UCSD-AML1 (cell line): Measurements from ENCODE around the gene OR2G2.

Experiments
- DNase-seq: peaks from one replicate; lab custom pipeline; 2025; ENCODE audit not compliant: unreplicated experiment; lab: John Stamatoyannopoulos, UW

The OR2G2 gene, protein sequence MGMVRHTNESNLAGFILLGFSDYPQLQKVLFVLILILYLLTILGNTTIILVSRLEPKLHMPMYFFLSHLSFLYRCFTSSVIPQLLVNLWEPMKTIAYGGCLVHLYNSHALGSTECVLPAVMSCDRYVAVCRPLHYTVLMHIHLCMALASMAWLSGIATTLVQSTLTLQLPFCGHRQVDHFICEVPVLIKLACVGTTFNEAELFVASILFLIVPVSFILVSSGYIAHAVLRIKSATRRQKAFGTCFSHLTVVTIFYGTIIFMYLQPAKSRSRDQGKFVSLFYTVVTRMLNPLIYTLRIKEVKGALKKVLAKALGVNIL

DNA sequence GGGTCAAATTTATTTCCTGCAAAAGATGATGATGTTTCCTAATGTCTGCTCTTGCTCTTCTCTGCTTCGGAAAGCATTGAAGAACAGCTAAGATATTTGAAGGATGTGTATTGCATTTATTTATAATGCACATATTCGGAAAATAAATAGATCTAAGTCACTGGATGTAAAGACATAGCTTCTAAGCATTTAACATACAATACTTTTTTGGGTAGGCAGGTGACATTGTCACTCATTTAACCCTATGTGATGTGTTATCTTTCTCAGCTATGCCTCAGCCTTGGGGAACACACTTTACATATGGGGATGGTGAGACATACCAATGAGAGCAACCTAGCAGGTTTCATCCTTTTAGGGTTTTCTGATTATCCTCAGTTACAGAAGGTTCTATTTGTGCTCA lies at the start of gene OR2G2:
Gene OR2G2 (plus strand): TSS at position 301 of the 400 bp plus-strand sequence. CDS start 0 bp downstream, at position 301.
- DNase-seq, result no peak

DNA sequence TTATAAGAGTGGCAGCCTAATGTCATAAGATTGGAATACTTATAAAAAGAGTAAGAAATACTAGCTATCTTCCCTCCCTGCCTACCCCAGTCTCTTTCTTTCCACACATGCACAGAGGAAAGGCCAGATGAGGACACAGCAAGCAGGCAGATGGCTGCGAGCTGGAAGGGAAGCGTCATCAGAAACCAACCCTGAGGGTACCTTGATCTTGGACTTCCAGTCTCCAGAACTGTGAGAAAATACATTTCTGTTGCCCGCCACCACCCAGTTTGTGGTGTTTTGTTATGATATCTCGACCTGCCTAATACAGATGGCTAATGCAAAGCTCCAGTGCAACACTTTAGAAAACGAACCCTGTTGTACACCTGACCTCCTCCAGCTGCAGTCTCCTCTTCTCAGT lies 49.6 kb upstream of the OR2G2 start:
- no peak for DNase-seq

DNA sequence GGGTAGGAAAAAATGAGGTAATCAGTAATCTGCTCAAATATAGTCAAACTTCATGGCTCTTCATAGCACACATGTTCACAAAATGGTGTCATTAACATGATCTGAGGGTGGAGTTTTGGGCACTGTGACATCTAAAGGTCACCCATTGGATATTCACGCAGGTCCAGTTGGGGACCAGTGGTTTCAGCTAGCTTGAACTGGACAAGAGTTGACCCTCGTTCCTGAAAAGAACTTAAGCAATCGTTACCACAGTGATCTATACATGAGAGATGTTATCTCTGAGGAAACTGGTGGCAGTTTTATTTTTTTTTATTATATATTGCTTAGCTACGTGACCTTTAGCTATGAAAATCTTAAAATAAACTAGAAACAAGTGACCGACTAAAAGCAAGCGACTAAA lies 48.9 kb upstream of the OR2G2 start:
- no peak for DNase-seq

DNA sequence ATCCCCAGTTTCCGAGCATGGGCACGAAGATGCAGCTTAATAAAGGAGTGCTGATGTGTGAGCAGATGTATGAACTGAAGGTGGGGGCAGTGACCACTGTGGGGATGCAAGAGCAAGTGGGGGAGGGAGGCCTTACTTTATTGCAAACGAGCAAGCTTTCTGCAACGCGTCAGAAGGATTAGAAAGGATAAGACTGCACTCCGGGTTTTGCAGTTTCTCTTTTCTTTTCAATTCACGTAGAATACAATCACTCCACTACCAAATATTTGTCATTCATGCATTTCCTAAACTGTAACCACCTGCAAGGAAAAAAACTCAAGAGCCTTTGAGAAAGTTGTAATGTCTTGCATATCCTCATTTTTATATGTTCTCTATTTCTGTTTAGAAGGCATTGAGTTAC lies 47.6 kb upstream of the OR2G2 start:
- DNase-seq, result no peak

DNA sequence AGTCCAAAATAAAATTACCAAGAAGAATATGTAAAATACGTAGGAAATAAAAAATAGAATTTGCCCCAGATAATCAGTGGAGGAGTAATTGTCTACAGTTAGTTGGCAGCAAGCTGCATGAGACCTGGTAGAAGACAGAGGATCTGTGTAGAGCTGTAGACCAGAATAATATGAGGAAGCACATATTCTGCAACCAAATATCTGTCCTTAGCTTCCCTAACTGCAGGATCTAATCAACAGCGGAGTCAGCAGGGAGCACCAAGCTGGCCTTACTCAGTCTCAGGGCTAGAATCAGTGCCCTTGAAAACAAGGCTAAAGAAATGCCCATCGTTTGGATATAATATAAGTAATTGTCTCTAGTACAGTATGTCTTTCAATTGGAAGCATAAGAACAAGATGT lies 45.3 kb upstream of the OR2G2 start:
- DNase-seq, result no peak

DNA sequence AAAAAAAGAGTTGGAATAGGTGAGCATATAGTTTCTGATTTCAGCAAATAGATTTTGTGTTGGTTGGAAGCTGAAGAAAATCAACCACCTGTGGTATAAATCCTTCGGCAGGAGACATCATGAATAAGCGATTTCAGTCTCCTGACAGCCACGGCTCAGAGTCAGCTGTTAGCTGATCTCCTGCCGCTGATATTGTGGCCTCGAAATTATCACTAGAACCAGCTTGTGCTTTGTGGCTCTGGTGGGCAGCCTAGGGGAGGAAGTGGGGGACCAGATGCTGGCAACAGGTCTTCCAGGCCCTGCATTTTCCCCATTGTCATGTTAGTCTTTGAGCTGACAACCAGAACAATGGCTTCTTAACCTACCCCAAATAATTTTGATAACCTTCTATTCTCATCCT lies 40.1 kb upstream of the OR2G2 start:
- DNase-seq, result peak; percentile 81

DNA sequence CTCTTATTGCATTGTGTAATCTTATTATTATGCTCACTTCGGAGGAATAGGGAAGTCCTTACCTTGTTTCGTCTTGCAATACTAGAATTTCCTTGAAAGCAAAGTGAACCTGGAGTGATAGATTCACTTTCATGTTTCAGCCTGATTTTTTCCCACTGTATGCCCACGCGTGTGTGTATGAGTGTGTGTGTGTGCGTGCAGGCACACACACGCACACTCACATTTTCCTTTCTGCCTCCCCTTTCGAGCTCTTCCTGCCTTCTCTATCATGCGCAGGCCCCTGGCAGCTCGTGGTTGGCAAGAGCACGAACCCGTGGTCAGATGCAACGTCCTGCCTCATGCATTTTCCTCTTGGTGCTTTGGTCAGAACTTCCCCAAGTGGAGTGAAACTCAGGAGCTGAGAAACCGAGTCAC lies 39.4 kb upstream of the OR2G2 start, which contains the start of gene GCSAML:
Gene GCSAML (plus strand): TSS at position 366 of the 414 bp plus-strand sequence. CDS start 58 bp downstream, outside the sequence.
- DNase-seq, result peak; percentile 85

DNA sequence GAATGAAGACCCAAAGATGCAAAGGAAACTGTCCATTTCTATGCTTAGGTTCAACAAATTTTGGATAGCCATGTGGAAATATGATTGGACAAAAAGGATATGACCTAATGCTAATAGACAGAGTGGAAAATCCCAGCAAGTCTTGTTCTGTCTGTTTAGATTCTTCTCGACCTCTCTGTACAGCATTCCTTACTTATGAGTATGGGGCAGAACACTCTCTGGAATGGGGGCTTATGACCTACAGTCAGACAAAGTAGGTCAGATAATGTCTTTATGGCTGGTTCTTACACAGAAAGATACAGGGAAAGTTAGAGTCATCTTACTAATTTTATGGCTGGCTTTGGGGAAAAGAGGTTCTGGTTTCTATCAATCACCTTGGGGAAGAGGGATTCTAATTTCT lies 36.4 kb upstream of the OR2G2 start:
- DNase-seq, result no peak

DNA sequence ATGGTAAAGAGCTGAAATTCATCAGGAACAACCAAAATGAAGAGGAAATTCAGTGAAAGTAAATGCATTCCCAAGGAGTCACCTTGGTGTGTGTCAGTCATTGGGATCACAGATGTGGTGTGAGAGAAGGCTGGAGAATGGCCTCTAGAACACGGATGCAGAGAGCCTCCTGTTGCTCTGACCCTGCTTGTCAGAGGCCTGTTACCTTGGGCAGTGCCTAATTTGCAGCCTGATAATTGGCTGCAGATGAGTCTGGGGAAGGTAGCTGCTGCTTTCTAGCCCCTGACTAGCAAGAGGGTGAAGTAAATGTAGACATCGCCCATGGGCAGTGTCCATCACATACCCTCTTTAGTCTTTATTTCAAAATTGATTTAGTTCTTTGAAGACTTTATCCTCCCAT lies 35.9 kb upstream of the OR2G2 start:
- no peak for DNase-seq

DNA sequence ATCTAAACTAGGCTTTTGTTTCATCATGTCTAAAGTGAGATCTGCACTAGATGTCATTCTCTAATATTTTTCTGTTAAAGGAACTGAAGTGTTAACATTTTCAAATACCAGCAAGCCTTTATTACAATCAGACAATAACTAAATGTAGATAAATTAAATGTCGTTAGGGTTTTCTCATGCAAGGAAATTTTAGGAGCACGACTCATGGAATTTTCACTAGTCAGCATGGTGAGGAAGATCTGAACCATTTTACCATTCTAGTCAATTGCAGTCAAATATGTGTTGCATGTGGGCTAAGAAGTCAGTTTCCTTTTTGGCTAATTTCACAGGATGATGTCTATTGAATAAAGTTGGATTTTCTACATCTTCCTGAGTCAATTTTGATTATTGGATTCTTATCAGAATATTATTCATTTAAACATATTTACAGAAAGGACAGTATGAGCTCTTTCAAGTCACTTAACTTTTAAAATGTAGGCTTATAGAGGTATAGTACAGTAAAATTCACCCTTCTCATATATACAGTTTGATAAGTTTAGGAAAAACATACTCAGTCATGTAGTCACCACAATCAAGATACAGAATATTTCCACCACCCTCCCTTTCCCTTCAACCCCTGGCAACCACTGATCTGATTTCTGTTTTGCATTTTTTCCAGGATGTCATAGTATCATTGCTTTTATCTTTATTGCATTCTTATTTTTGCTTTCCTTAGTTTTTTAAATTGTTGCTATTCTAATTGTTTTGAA lies 30.1 kb upstream of the OR2G2 start:
- no peak for DNase-seq

DNA sequence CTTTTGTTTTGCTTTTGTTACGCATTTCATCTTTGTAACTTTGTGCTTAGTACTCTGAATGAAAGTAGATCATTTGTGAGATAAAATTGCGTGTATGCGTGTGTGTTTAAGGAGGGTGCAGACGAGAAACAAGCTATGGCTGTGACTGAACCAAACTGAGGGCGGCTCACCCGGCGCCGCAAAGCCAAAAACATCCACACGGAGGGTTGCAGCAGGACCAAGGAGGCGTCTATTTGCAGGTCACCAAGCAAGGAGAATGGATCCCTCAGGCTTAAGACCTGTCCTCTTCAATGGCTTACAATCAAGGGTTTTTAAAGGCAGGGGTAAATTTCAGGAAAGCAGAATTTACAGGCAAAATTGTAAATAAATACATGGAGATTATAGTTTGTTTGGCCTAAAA lies 26.4 kb upstream of the OR2G2 start:
- DNase-seq, result no peak

DNA sequence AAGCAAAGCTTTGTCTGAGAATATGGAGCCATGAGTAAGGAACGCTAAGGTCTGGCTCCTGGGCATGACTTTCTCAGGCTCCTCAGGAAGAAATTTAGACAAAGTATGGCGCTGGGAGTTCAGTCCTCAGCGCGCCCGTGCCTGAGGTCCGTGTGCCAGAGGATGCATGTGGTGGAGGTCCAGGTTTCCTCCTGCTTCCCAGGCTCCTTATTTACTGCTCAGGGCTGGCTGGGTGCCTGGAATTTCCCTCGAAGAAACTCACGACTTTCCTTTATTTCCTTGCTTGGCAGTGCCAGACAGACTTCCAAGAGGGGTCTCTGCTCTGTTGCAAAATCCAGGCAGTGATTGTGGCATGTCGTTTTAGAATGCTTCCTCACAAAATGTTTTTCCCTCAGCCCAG lies 26.0 kb upstream of the OR2G2 start:
- DNase-seq, result no peak

DNA sequence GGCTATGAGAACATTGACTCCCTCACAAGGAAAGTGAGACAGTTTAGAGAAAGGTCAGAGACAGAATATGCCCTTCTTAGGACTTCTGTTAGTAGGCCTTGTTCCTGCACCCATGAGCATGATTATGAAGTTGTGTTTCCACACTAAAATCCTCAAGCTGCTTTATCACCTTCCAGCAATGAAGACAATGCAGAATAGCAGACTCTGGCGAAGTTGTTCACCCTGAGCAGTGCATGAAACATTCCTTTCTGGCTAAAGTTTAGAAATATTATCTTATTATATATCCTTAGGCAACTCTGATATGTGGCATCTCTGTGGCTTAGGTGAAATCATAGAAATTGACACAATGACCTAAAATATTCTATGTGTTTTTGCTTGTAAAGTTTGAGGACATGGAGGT lies 13.9 kb upstream of the OR2G2 start:
- DNase-seq, result no peak

DNA sequence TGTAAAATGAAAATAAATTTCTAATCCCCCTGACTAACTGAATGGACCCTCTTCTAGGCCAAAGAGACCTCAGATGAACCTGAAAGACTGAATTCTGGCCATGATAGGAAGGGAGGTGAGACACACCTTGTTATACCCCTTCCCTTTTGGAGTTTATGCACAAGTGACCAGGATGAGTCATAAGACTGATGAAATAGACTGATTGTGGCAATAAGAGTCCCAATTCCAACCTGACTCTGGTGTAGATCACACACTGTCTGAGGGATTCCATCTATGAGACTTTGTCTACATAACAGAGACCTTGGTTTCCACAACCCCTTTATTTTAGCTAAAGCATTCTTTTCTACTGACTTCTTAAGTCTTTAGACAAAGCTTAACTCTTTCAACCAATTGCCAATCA lies 13.5 kb upstream of the OR2G2 start:
- no peak for DNase-seq

DNA sequence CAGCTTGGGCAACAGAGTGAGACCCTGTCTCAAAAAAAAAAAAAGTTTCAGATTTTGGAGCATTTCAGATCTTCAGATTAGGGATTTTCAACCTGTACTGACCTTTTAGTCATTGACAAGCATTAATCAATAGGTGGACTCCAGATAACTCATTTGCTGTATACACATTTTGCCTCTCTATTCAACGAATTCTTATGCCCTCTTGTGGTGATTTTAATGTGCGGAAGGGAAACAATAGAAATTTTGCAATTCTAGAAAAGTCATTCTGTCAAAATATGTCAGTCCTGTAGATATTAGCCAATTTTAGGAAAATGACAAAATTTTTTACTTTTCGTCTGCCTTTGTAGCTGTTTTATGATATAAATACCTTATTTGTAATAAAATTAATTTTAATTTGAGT lies 11.6 kb upstream of the OR2G2 start:
- DNase-seq, result no peak

DNA sequence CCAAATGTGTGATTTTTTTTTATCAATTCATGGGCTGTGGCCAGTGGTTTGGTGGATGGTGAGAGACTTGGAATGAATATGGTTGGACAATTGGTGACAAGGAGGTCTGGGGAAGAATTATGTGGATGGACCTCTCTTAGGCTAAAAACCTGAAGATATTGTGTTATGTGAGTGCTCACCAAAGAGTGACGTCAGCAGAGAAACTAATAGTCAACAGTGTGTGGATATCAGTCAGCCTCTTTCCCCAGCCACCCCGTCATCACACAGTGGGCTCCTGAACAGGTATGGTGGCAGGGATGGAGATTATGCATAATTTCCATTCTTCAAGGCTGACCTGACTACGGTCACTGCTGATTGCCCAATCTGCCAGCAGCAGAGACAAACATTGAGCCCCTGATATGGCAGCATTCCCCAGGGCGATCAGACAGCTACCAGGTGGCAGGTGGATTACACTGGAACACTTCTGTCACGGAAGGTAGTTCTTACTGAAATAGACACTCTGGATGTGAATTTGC lies 9.2 kb upstream of the OR2G2 start:
- no peak for DNase-seq

DNA sequence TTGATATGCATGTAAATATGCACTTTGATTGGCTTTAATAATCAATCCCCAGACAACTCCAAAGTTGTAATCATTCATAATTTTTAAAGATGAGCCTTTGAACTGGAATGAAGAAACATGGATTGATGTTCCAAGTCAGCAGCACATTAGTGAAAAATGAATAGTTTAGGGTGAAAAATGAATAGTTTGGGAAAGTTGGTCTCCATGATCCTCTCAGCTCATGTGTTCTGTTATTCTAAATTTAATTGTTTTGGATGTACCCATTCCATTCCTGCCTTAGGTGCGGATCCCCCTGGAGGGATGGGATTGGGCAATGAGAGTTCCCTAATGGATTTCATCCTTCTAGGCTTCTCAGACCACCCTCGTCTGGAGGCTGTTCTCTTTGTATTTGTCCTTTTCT lies 17.1 kb downstream of the OR2G2 start, which contains the start of gene OR2G3:
Gene OR2G3 (plus strand): TSS at position 301 of the 400 bp plus-strand sequence. CDS start 0 bp downstream, at position 301.
- DNase-seq, result no peak

DNA sequence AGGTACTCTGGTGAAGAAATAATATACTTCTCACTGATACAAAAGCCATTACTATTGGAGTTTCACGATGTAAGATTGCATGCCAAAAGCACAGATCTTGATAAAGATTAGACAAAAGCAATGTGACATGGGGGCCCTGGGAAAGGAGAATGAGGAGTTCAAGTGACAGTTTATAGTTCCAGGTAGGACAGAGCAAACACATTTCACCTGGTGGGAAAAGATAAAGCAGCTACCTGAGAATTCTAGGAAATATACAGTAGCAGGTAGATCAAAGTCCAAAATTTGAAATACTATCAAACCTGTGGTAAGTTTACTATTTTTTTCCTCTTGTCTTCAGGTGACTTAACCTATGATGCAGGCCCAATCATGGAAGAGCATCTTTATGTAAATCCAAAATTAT lies 25.2 kb downstream of the OR2G2 start:
- DNase-seq, result no peak

DNA sequence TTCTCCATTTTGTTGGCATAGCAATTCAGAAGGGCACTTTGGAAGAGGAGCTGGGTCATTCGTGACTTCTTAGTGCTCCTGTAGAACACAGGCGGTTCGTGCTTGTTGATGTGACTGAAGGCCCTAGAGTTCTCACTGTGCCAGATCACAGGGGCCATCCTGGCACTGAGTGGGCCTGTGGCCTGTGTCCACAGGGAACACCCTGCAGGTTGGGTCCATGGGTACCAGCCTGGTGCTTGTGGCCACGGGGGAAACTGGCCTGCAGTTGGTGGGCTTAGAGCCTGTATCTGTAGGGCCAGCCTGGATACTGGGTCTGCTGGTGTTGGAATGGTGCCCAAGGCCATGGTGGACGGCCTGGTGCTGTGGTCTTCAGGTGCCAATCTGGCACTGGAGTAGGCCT lies 26.5 kb downstream of the OR2G2 start:
- no peak for DNase-seq

DNA sequence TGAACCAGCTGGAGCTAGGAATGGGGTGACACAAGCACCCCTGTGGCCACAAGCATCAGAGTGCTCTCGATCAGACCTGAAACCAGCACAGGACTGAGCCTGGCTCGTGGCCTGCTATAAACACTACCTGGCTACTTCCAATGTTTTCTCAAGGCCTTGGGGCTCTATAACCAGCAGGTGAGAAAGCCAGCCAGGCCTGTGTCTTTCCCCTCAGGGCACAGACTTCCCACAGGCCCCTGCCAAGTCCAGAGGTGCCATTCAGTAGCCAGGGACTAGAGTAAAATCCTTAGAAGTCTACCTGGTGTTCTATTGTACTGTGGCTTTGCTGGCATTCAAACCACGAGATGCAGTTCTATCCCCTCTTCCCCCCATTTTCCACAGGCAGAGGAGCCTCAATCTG lies 39.8 kb downstream of the OR2G2 start:
- DNase-seq, result no peak

DNA sequence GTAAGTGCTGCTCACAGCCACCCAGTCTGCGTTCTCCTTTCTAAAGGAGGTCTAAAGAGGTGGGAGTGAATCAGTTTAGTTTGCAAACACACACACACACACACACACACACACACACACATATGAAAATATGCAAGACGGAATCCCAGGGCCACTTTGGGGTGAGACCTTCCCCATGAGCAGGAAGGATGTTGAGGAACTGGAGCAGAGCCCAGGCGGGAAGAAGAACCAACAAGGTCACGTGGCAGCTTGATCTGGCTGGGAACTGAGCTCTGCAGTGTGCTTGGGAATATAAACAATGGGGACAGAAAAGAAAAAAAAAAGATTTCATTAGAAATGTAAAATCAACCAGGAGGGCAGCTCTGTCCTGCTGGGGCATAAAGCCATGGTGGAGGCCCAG lies 49.9 kb downstream of the OR2G2 start:
- DNase-seq, result no peak

DNA sequence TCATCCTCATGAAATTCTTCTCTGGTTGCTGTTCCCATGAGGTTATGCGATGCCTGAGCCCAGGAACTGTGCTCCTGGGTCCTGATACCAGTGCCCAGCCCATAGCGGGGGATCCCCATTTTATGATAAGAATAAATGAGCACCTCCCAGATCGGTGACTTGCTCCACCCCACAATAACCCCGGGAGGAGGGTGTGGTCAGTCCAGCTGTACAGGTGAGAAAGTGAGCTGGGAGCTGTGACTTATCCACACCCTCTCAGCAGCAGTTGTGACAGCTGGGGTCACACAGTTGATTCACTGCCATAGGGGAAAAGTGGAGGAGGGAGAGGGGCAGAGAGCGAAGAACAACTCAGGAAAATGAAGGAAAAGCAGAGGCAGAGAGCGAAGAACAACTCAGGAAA lies 50.6 kb downstream of the OR2G2 start:
- no peak for DNase-seq
